ENCODE data around the gene CAMTA1.

DNA sequence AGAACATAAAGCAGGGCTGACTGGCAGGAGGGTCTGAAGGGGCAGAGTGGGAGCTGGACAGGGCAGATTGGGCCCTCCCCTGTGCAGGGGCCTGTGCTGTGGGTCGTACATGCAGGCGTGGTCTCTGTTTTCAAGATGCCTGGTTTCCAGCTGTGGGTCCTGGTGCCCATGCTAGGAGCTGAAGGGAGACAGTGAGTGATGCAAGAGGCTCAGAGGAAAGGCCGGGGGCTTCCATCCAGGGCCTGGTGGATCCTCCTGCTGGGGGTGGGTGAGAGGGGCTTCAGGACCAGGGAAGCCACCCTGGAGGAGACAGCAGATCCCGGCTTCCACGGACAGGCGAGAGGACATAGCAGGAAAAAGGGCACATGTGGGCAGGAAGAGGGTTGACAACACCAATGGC is 636.8 kb downstream of the CAMTA1 start:
- TF ChIP-seq POLR2A (IDR thresholded peaks at IDR 0.05; ENCODE audit: low read length) (no peak), GATA1 (IDR thresholded peaks at IDR 0.05; ENCODE audit: low read depth, low read length) (no peak)

Measured in erythroblast (primary cell).